ENCODE data around the gene NEK6.

GRCh38 chr9:124363326-124364096, 105.8 kb downstream of the NEK6 start:
- no peak for TF ChIP-seq ZNF274 (IDR thresholded peaks at IDR 0.05; ENCODE audit: low read depth, low read length)
- TF ChIP-seq YY1 (IDR thresholded peaks at IDR 0.05; ENCODE audit: insufficient read depth, insufficient read length): no peak

All from NT2/D1 (cell line).